ENCODE measurements around the gene BLOC1S5. TPM values are rescaled to one million over a fixed set of nuclear protein-coding genes. Genes with fewer than 3 reads are reported as not detected.

BLOC1S5 gene
- total and polyA plus RNA-seq, 2 of the 13 experiments (the other 11 are each of a cell fraction or from before 2014, with no cell fraction given) = 10.5 to 41.5 TPM

DNA sequence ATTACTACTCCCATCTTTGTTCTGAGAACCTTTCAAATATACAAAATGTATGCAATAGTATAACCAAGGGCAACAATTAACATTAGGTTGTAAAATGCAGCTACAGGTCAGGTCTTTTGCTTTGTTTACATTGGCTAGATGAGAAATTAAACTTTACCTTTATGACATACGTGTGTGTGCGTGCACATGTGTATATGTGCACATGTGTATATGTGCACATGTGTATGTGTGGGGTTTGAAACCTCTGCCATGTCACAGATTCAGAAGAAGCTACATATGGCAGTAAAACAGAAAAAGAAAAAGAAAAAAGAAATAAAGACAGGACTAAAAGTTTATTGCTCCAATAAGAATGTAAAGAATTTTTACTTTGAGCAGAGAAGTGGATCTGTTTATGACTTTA is 40.6 kb downstream of the BLOC1S5 start:
- Histone ChIP-seq H3K9me3 (ENCODE audit: low read length) (no peaks in the 10 kb centered on the region), H3K4me2 (ENCODE audit: low read depth, low read length) (no peak overlapping the region), H3K27me3 (ENCODE audit: control insufficient read depth in 1 of 2, insufficient read depth in 2 of 2, low read length in 2 of 2) (no peaks in the 10 kb centered on the region), H3K27ac (ENCODE audit: extremely low read length, insufficient read depth, low read length) (no peak overlapping the region), H3K9ac (ENCODE audit: insufficient read depth, low read depth, low read length) (no peak overlapping the region), H4K20me1 (ENCODE audit: insufficient read depth, low read length) (no peaks in the 10 kb centered on the region; the same call in 1 of the 2 replicates), H3K4me3 (replicated peaks in 1 of 3; ENCODE audit: insufficient read depth in 1 of 3, low read depth in 2 of 3, low read length in 3 of 3) (no peak overlapping the region), H2AFZ (ENCODE audit: low read length) (no peak overlapping the region), H3K36me3 (replicated peaks in 1 of 2; ENCODE audit: control insufficient read depth in 1 of 2, insufficient read depth in 2 of 2, low read length in 2 of 2) (peaks cover 0 to 21% of the 10 kb centered on the region in 2 experiments; a peak in 2 of 5 replicates), H3K79me2 (ENCODE audit: insufficient read depth, low read length) (no peaks in the 10 kb centered on the region), H3K4me1 (ENCODE audit: insufficient read depth, low read length) (peaks cover 3% of the 10 kb centered on the region)
- TF ChIP-seq CHCHD3 (CRISPR knock-in tag; IDR thresholded peaks at IDR 0.05) (no peak), MNT (IDR thresholded peaks at IDR 0.05) (peak; percentile 92)
- DNase-seq (ENCODE audit: low spot score) (no peak), ATAC-seq (no peak), FAIRE-seq (no peak)
- BruUV-seq (replicated peaks) = no TSS peak
- intact Hi-C loops (cut with micrococcal nuclease; ENCODE audit: unreplicated experiment) (no loop called here), in situ Hi-C loops (cut with HindIII; ENCODE audit: extremely low pct_ligation_motif_present, low pct_unique_long_range_greater_than_20kb) (no loop called here)
- over 99% methylated on average over 2 of the region's 2 CpGs for WGBS (ENCODE audit: low lambda C conversion rate)
- CTCF ChIA-PET (ENCODE audit: low intra/inter-chr PET ratio, low total read pairs) = no interaction called here
- POLR2A ChIA-PET = no interaction called here

- DNase-seq (ENCODE audit: low spot score) (no peak), ATAC-seq (no peak), FAIRE-seq (no peak)
- no peaks in the 10 kb centered on the region for H3K9me3 ChIP-seq (ENCODE audit: low read length)
- H3K27ac ChIP-seq (ENCODE audit: extremely low read length, insufficient read depth, low read length) = no peak overlapping the region
- CTCF ChIA-PET (ENCODE audit: low intra/inter-chr PET ratio, low total read pairs) = no interaction called here
- no peaks in the 10 kb centered on the region; the same call in 1 of the 2 replicates for H4K20me1 ChIP-seq (ENCODE audit: insufficient read depth, low read length)
- no peaks in the 10 kb centered on the region for H3K79me2 ChIP-seq (ENCODE audit: insufficient read depth, low read length)
- no peaks in the 10 kb centered on the region for H3K4me1 ChIP-seq (ENCODE audit: insufficient read depth, low read length)
- no peak overlapping the region for H3K9ac ChIP-seq (ENCODE audit: insufficient read depth, low read depth, low read length)
- 95% methylated on average over 4 of the region's 4 CpGs for WGBS (ENCODE audit: low lambda C conversion rate)
- H3K4me2 ChIP-seq (ENCODE audit: low read depth, low read length) = no peak overlapping the region
- intact Hi-C loops (cut with micrococcal nuclease; ENCODE audit: unreplicated experiment) = no loop called here
- no peak overlapping the region for H2AFZ ChIP-seq (ENCODE audit: low read length)
- peaks cover 2 to 13% of the 10 kb centered on the region in 2 experiments; a peak in 2 of 5 replicates for H3K36me3 ChIP-seq (replicated peaks in 1 of 2; ENCODE audit: control insufficient read depth in 1 of 2, insufficient read depth in 2 of 2, low read length in 2 of 2)
- no peaks in the 10 kb centered on the region for H3K27me3 ChIP-seq (ENCODE audit: control insufficient read depth in 1 of 2, insufficient read depth in 2 of 2, low read length in 2 of 2)
- POLR2A ChIA-PET = no interaction called here
- BruUV-seq (replicated peaks) = no TSS peak
- no peak overlapping the region for H3K4me3 ChIP-seq (replicated peaks in 1 of 3; ENCODE audit: insufficient read depth in 1 of 3, low read depth in 2 of 3, low read length in 3 of 3)
- in situ Hi-C loops (cut with HindIII; ENCODE audit: extremely low pct_ligation_motif_present, low pct_unique_long_range_greater_than_20kb) = no loop called here
- TF ChIP-seq HNF4G (IDR thresholded peaks at IDR 0.05; ENCODE audit: borderline replicate concordance, low read depth, low read length) = no peak
- TF ChIP-seq HNF4G (CRISPR knock-in tag; IDR thresholded peaks at IDR 0.05; ENCODE audit: borderline replicate concordance, low read depth) = no peak
- no peak for TF ChIP-seq TCF12 (IDR thresholded peaks at IDR 0.05)
- no peak for TF ChIP-seq TCF12 (CRISPR knock-in tag; IDR thresholded peaks at IDR 0.05)
- no peak for TF ChIP-seq ATF7-NPFF (CRISPR knock-in tag; IDR thresholded peaks at IDR 0.05; ENCODE audit: low read depth)
- TF ChIP-seq KLF12 (CRISPR knock-in tag; IDR thresholded peaks at IDR 0.05; ENCODE audit: borderline replicate concordance) = no peak
- TF ChIP-seq ZSCAN29 (CRISPR knock-in tag; conservative IDR thresholded peaks at IDR 0.05) = no peak
- no peak for TF ChIP-seq NFYC (CRISPR knock-in tag; IDR thresholded peaks at IDR 0.05)
- no peak for TF ChIP-seq BRF2 (CRISPR knock-in tag; IDR thresholded peaks at IDR 0.05)
- no peak for TF ChIP-seq RBM22 (optimal IDR thresholded peaks at IDR 0.05; ENCODE audit: low read length)
- TF ChIP-seq XBP1 (CRISPR knock-in tag; IDR thresholded peaks at IDR 0.05) = no peak
- no peak for TF ChIP-seq SRSF4 (IDR thresholded peaks at IDR 0.05; ENCODE audit: low read depth, low read length, poor library complexity, severe bottlenecking)
- TF ChIP-seq, protein P1, sequence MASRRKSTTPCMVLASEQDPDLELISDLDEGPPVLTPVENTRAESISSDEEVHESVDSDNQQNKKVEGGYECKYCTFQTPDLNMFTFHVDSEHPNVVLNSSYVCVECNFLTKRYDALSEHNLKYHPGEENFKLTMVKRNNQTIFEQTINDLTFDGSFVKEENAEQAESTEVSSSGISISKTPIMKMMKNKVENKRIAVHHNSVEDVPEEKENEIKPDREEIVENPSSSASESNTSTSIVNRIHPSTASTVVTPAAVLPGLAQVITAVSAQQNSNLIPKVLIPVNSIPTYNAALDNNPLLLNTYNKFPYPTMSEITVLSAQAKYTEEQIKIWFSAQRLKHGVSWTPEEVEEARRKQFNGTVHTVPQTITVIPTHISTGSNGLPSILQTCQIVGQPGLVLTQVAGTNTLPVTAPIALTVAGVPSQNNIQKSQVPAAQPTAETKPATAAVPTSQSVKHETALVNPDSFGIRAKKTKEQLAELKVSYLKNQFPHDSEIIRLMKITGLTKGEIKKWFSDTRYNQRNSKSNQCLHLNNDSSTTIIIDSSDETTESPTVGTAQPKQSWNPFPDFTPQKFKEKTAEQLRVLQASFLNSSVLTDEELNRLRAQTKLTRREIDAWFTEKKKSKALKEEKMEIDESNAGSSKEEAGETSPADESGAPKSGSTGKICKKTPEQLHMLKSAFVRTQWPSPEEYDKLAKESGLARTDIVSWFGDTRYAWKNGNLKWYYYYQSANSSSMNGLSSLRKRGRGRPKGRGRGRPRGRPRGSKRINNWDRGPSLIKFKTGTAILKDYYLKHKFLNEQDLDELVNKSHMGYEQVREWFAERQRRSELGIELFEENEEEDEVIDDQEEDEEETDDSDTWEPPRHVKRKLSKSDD (CRISPR knock-in tag; IDR thresholded peaks at IDR 0.05; ENCODE audit: low read depth) = no peak
These were observed 44.1 kb downstream of the BLOC1S5 start for GRCh38 chr6:8020083-8020482.
